ENCODE data around the gene HM13.

The HM13 gene

DNA sequence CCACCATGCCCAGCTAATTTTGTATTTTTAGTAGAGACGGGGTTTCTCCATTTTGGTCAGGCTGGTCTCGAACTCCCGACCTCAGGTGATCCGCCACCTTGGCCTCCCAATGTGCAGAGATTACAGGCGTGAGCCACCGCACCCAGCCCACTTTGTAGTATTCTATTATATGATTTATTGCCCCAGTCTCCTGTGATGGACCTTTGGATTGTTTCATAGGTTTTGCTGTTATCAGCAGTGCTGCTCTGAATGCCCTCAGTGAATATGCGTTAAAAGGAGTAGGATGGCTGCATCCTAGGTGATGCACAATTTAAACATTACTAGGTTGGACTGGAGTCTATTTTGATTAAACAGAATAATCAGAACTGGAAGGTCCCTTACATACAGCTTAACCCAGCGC, 101.2 kb downstream of the HM13 start:
- Mint-ChIP-seq H3K4me1 (ENCODE audit: low read depth) (peaks cover 3% of the 10 kb centered on the region), H3K27ac (no peak overlapping the region), H3K4me3 (no peak overlapping the region)

DNA sequence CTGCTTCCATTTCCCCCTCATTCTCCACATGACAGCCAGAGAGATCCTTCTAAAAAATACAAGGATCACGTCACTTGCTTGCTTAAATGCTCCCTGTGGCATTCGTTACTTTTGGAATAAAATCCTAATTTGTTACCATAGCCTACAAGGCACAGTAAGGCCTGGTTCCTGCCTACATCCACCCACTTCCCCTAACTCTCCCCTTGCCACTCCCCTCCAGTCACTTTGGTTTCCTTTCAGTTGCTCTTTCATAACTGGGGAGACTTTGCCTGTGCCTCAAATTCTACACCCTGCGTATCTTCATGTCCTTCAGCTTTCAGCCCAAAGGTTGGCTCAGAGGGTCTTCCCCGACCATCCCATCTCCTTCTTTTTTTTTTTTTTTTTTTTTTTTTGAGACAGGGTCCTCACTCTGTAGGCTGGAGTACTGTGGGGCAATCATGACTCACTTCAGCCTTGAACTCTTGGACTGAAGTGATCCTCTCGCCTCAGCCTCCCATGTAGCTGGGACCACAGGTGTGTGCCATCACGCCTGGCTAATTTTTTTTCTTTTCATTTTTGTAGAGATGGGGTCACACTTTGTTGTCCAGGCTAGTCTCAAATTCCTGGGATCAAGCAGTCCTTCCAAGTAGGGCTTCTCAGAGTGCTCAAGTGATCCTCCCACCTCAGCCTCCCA, 103.3 kb downstream of the HM13 start:
- Mint-ChIP-seq H3K27ac (peak overlapping the region; percentile 50), H3K4me1 (ENCODE audit: low read depth) (peaks cover 3% of the 10 kb centered on the region), H3K27me3 (no peaks in the 10 kb centered on the region), H3K4me3 (no peak overlapping the region), H3K36me3 (peaks cover 3% of the 10 kb centered on the region), H3K9me3 (ENCODE audit: low read depth) (no peaks in the 10 kb centered on the region)

More for the DNA sequence above, 101.2 kb downstream of the HM13 start:
- Mint-ChIP-seq H3K27me3 (no peaks in the 10 kb centered on the region), H3K36me3 (peaks cover 3% of the 10 kb centered on the region), H3K9me3 (ENCODE audit: low read depth) (no peaks in the 10 kb centered on the region)
